GM23338 (cell line): ENCODE measurements around the gene ZNF391. TPM values are rescaled to one million over a fixed set of nuclear protein-coding genes. Genes with fewer than 3 reads are reported as not detected.

Experiments used
- ATAC-seq: fragments of 200-7000 bp; cut with Tn5 transposase; 3 replicates; pipeline ENCODE4 v1.9.1; 2020
- DNase-seq: peaks from one replicate; pipeline ENCODE4 v3.0.0-alpha.2; 2015; ENCODE audit warnings: low spot score
- H2AFZ ChIP-seq: fragments of 200-600 bp; sonication (generic); 2 replicates; pipeline ENCODE4 v1.8.0; 2016; ENCODE audit warnings: antibody characterized with exemption, mild to moderate bottlenecking, moderate library complexity
- H3F3A ChIP-seq: fragments of 200-600 bp; sonication (generic); replicated peaks from 2 replicates; pipeline ENCODE4 v1.8.0; 2017; ENCODE audit warnings: antibody characterized with exemption, mixed run types, low read depth
- H3K27ac ChIP-seq: fragments of 200-600 bp; sonication (generic); 2 replicates; pipeline ENCODE4 v1.6.1; 2016; ENCODE audit warnings: low read depth
- H3K27me3 ChIP-seq: fragments of 200-600 bp; sonication (generic); 2 replicates; pipeline ENCODE4 v1.8.0; 2016; ENCODE audit warnings: mild to moderate bottlenecking, mixed run types, moderate library complexity; ENCODE audit not compliant: insufficient read depth
- H3K36me3 ChIP-seq: fragments of 200-600 bp; sonication (generic); 2 replicates; pipeline ENCODE4 v1.8.0; 2016; ENCODE audit warnings: mild to moderate bottlenecking; ENCODE audit not compliant: insufficient read depth
- H3K4me1 ChIP-seq: fragments of 200-600 bp; sonication (generic); 2 replicates; pipeline ENCODE4 v1.8.0; 2016; ENCODE audit warnings: mild to moderate bottlenecking, moderate library complexity; ENCODE audit not compliant: insufficient read depth
- H3K4me2 ChIP-seq: fragments of 200-600 bp; sonication (generic); 2 replicates; pipeline ENCODE4 v1.7.1; 2017; ENCODE audit warnings: mixed run types
- H3K4me3 ChIP-seq: fragments of 200-600 bp; sonication (generic); 2 replicates; pipeline ENCODE4 v1.6.1; 2016; ENCODE audit warnings: mixed run types
- H3K79me2 ChIP-seq: fragments of 200-600 bp; sonication (generic); replicated peaks from 2 replicates; pipeline ENCODE4 v1.8.0; 2017; ENCODE audit warnings: mild to moderate bottlenecking; ENCODE audit not compliant: insufficient read depth
- H3K9me2 ChIP-seq: fragments of 200-600 bp; sonication (generic); 2 replicates; pipeline ENCODE4 v1.8.0; 2017; ENCODE audit not compliant: insufficient read depth
- H4K20me1 ChIP-seq: fragments of 200-600 bp; sonication (generic); replicated peaks from 2 replicates; pipeline ENCODE4 v1.8.0; 2017; ENCODE audit warnings: mild to moderate bottlenecking; ENCODE audit not compliant: insufficient read depth
- H3K27ac Mint-ChIP-seq: 2 replicates; pipeline ENCODE4 v1.8.0; 2020; ENCODE audit warnings: inconsistent platforms, mild to moderate bottlenecking, moderate library complexity, mixed read lengths
- H3K27me3 Mint-ChIP-seq: 3 replicates; pipeline ENCODE4 v1.8.0; 2022; ENCODE audit warnings: low read depth, mild to moderate bottlenecking, moderate library complexity, mixed read lengths, inconsistent platforms; ENCODE audit not compliant: insufficient read depth, poor library complexity
- H3K36me3 Mint-ChIP-seq: 3 replicates; pipeline ENCODE4 v1.8.0; 2021; ENCODE audit warnings: low read depth, mild to moderate bottlenecking, inconsistent platforms, moderate library complexity, mixed read lengths
- H3K4me1 Mint-ChIP-seq: 3 replicates; pipeline ENCODE4 v1.8.0; 2020; ENCODE audit warnings: mild to moderate bottlenecking, inconsistent platforms, mixed read lengths
- H3K4me3 Mint-ChIP-seq: 3 replicates; pipeline ENCODE4 v1.8.0; 2021; ENCODE audit warnings: moderate library complexity, mild to moderate bottlenecking, inconsistent platforms, mixed read lengths
- H3K9me3 Mint-ChIP-seq: 3 replicates; pipeline ENCODE4 v1.8.0; 2020; ENCODE audit warnings: moderate library complexity, mild to moderate bottlenecking, inconsistent platforms, mixed read lengths
- CTCF ChIP-seq, 2 experiments: fragments of 200-600 bp in 1 of 2; sonication (generic) in 1 of 2; conservative IDR thresholded peaks; 2 replicates each; pipeline versions ENCODE4 v1.5.1 to v1.6.1; 2016 to 2017; ENCODE audit warnings: antibody characterized with exemption in 2 of 2, low read depth in 2 of 2, mild to moderate bottlenecking in 2 of 2, moderate library complexity in 1 of 2
- ETS1 ChIP-seq: IDR thresholded peaks from 2 replicates; pipeline ENCODE4 v1.6.1; 2016; ENCODE audit warnings: antibody characterized with exemption
- EZH2 ChIP-seq: fragments of 200-600 bp; sonication (generic); IDR thresholded peaks from one replicate; pipeline ENCODE4 v1.8.0; 2017; ENCODE audit warnings: antibody characterized with exemption, mild to moderate bottlenecking, low read depth; ENCODE audit not compliant: unreplicated experiment
- JUNB ChIP-seq: IDR thresholded peaks from one replicate; pipeline ENCODE4 v1.6.1; 2016; ENCODE audit warnings: antibody characterized with exemption; ENCODE audit not compliant: unreplicated experiment
- NANOG ChIP-seq: IDR thresholded peaks from 2 replicates; pipeline ENCODE4 v1.6.1; 2016; ENCODE audit warnings: antibody characterized with exemption, borderline replicate concordance
- POLR2AphosphoS5 ChIP-seq: IDR thresholded peaks from 2 replicates; pipeline ENCODE4 v1.6.1; 2016; ENCODE audit warnings: antibody characterized with exemption, low read depth
- ZNF114 ChIP-seq: fragments of 250-450 bp; sonication (Bioruptor Pico); IDR thresholded peaks from 2 replicates; pipeline ENCODE4 v1.5.0; 2020; ENCODE audit warnings: mild to moderate bottlenecking, moderate library complexity
- ZNF462 ChIP-seq: fragments of 250-450 bp; sonication (Bioruptor Pico); IDR thresholded peaks from 2 replicates; pipeline ENCODE4 v1.5.0; 2020; ENCODE audit warnings: mild to moderate bottlenecking, moderate library complexity
- polyA plus RNA-seq: library from polyadenylated mRNA; unstranded; fragments of >200 nt; fragmentation: Nextera tagmentation; extraction: Ambion mirVana; gene quantifications from 2 replicates; pipeline ENCODE4 v1.2.1, GENCODE V29; 2016
- total RNA-seq: library from RNA; depleted of rRNA; stranded (reverse); fragments of >200 nt; shearing (Covaris generic); gene quantifications from 2 replicates; pipeline ENCODE4 v1.2.3, GENCODE V29; 2014

Gene ZNF391
- total and polyA plus RNA-seq, 2 experiments from 2014 or later, result 11.4 to 22.5 TPM

DNA sequence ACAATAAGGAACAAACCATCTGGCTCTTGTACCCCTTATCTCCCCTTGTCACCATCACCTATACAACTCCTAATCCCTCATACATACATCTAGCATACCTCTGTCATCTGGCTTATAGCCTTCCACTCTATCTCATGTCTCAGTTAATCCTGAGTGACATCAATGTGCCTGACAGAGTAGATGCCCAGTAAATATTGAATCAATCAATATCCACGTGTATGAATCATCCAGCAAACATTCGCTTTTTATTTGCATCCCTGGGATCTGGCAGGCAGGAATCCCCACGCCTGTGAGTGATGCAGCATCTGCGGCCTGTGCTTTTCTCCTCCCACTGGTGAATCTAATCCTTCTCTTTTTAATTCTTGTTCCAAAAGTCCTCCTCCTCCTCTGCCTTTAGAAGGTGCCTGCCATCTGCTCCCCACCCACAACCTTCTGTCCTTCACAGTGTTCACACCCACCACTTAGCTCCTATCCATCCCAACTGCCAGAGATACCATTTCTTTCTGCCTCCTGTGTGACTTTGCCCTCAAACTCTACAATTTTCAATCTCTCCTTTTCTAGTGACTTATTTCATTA lies 37.6 kb downstream of the ZNF391 start (continued):
- TF ChIP-seq ZNF462 (CRISPR knock-in tag) (no peak), ZNF114 (no peak)

- Histone ChIP-seq H3K36me3 (no peaks in the 10 kb centered on the region), H3K79me2 (no peaks in the 10 kb centered on the region), H4K20me1 (no peaks in the 10 kb centered on the region), H3K9me2 (peaks cover 4% of the 10 kb centered on the region; the same call in 1 of the 2 replicates), H3K4me1 (peaks cover 4% of the 10 kb centered on the region; the same call in 1 of the 2 replicates), H3K4me2 (no peak overlapping the region), H3F3A (no peaks in the 10 kb centered on the region), H3K27ac (no peak overlapping the region), H2AFZ (no peak overlapping the region), H3K4me3 (no peak overlapping the region), H3K27me3 (no peaks in the 10 kb centered on the region)
- ATAC-seq, result no peak
- H3K27ac Mint-ChIP-seq, result no peak overlapping the region
- H3K27me3 Mint-ChIP-seq, result no peaks in the 10 kb centered on the region
- peaks cover 9% of the 10 kb centered on the region; the same call in 2 of the 3 replicates for H3K9me3 Mint-ChIP-seq
- no peak for DNase-seq
- H3K4me3 Mint-ChIP-seq, result no peak overlapping the region
- no peaks in the 10 kb centered on the region for H3K36me3 Mint-ChIP-seq
- H3K4me1 Mint-ChIP-seq, result no peaks in the 10 kb centered on the region
- TF ChIP-seq JUNB (no peak), ZNF114 (no peak), NANOG (no peak), CTCF (conservative IDR thresholded peaks at IDR 0.05; ENCODE audit: low read depth in 2 of 2) (no peak), EZH2 (no peak), ETS1 (no peak), POLR2AphosphoS5 (no peak)
Measured at GRCh38 chr6:27428502-27428901, 39.9 kb downstream of the ZNF391 start.
